Kidney epithelial cell (primary cell): ENCODE data around the gene TMEM184A. TPM values are rescaled to one million over a fixed set of nuclear protein-coding genes. Genes with fewer than 3 reads are reported as not detected.

Experiments
- DNase-seq: peaks from one replicate; pipeline ENCODE4 v3.0.0-alpha.2; 2010; ENCODE audit warnings: low read depth
- H3K27me3 ChIP-seq: 2 replicates; pipeline ENCODE4 v1.6.0; 2011; ENCODE audit warnings: low read length; ENCODE audit not compliant: control insufficient read depth, insufficient read depth
- H3K36me3 ChIP-seq: 2 replicates; pipeline ENCODE4 v1.5.1; 2011; ENCODE audit warnings: low read length; ENCODE audit not compliant: control insufficient read depth, insufficient read depth
- H3K4me3 ChIP-seq: 2 replicates; pipeline ENCODE4 v1.5.1; 2011; ENCODE audit warnings: low read depth, mild to moderate bottlenecking, control low read depth, low read length
- total RNA-seq: library from RNA; depleted of rRNA; stranded (reverse); fragments of >200 nt; gene quantifications from 2 replicates; pipeline ENCODE4 v1.2.3, GENCODE V29; 2015
- TF ChIP-seq, protein P1 (sequence below): IDR thresholded peaks from 2 replicates; pipeline ENCODE4 v1.5.1; 2011; ENCODE audit warnings: mild to moderate bottlenecking, moderate library complexity, low read length, control low read depth, inconsistent platforms; ENCODE audit not compliant: insufficient read depth, poor library complexity, severe bottlenecking

The TMEM184A gene
- total RNA-seq, 1 donor from 2014 or later: 5.7 TPM

DNA sequence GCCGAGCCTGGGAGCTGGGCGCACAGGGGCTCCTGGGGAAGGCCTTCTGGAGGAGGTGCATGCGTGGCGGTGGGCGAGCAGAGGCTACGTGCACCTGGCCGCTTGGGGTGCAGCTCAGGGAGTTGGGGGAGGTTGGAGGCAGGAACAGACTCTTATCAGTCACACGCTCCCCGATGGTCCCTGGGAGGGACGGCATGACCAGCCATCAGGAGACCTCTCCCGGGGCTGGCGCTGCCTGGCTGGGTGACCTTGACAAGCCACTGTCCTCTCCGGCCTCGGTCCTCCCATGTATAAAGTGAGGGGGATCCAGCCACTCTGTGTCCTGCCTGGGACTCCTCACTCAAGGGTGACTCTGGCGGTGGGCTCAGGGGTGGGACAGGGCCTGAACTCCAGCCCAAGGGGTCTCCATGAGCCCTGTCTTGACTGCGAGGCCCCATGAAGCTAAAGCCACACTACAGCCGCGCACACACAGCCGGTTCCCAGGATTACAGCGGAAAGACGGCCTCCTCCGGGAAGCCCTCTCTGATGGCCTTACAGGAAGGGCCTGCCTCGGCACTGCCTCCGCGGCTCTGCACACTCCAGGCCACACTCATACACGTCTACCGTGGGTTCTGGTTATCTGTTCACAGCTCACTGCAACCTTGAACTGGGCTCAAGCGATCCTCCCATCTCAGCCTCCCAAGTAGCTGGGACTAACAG, 2.3 kb downstream of the TMEM184A start:
- Histone ChIP-seq H3K27me3 (no peaks in the 10 kb centered on the region), H3K4me3 (no peak overlapping the region), H3K36me3 (no peaks in the 10 kb centered on the region)
- DNase-seq: no peak
- TF ChIP-seq, protein P1, sequence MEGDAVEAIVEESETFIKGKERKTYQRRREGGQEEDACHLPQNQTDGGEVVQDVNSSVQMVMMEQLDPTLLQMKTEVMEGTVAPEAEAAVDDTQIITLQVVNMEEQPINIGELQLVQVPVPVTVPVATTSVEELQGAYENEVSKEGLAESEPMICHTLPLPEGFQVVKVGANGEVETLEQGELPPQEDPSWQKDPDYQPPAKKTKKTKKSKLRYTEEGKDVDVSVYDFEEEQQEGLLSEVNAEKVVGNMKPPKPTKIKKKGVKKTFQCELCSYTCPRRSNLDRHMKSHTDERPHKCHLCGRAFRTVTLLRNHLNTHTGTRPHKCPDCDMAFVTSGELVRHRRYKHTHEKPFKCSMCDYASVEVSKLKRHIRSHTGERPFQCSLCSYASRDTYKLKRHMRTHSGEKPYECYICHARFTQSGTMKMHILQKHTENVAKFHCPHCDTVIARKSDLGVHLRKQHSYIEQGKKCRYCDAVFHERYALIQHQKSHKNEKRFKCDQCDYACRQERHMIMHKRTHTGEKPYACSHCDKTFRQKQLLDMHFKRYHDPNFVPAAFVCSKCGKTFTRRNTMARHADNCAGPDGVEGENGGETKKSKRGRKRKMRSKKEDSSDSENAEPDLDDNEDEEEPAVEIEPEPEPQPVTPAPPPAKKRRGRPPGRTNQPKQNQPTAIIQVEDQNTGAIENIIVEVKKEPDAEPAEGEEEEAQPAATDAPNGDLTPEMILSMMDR: no peak

DNA sequence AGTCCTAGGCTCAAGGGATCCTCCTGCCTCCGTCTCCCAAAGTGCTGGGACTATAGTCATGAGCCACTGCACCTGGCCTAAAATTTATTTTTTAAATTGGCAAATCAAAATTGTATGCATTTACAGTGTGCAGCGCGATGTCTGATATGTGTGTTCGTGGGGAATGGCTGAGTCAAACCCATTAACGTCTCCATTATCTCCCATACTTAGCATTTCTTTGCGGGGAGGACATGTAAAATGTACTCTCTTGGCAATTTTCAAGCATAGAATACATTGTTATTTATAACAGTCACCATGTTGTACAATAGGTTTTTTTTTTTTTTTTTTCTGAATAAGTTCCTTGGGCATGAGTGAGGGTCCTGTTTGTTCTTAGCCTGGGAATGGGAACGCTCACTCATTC, 3.8 kb downstream of the TMEM184A start:
- TF ChIP-seq, protein P1: no peak
- H3K36me3 ChIP-seq: no peaks in the 10 kb centered on the region
- DNase-seq: no peak
- no peaks in the 10 kb centered on the region for H3K27me3 ChIP-seq
- H3K4me3 ChIP-seq: no peak overlapping the region

DNA sequence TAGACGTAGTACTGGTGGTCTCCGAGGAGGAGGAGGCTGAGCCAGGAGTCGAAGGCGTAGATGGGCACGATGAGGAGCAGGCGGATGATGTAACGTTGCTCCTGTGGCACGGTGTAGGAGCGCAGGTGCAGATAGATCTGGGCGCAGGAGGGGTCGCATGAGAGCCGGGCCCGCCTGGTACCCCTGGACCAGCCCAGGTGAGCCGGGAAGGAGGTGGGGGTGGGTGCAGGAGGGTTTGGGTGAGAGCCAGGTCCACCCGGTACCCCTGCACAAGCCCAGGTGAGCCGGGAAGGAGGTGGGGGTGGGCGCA, 5.2 kb downstream of the TMEM184A start:
- DNase-seq: no peak
- Histone ChIP-seq H3K27me3 (no peaks in the 10 kb centered on the region), H3K36me3 (no peaks in the 10 kb centered on the region), H3K4me3 (no peak overlapping the region)
- TF ChIP-seq, protein P1: no peak

DNA sequence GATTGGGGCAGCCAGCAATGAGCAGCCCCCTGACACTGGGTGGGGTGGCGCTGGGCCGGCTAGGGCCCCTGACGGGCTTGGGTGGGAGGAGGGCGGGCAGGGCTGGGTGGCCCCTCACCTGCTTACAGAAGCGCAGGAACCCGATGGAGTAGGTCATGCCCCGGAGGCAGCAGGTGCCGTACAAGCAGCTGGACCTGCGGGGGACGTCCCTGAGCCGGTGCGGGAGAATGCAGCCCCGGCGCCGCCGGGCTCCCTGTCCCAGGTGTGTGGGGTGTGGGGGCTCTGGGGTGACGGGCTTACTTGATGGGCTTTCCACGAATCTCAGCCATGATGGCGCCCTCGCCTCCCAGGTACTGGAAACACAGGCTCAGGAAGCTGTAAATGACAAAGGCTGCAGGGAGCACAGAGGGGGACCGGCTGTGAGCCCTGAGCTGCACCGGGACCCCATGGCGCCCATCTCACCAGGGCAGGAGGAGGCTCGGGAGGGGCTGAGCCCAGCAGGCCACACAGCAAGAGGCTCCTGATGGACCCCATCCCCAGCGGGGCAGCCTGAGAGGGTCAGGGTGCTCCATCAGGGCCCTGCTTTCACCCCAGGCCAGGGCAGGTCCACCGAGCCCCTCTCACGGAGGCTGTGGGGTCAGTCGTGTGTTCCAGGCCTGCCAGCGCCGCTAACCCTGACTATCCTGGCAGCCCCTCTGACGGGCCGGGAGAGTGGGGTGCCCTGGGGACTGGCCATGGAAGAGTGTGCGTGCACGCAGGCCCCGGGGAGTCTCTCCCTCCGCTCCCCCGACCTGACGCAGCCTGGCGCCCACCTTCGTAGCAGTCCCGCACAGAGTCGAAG, 5.8 kb downstream of the TMEM184A start:
- no peak overlapping the region for H3K4me3 ChIP-seq
- no peaks in the 10 kb centered on the region for H3K27me3 ChIP-seq
- TF ChIP-seq, protein P1: no peak

DNA sequence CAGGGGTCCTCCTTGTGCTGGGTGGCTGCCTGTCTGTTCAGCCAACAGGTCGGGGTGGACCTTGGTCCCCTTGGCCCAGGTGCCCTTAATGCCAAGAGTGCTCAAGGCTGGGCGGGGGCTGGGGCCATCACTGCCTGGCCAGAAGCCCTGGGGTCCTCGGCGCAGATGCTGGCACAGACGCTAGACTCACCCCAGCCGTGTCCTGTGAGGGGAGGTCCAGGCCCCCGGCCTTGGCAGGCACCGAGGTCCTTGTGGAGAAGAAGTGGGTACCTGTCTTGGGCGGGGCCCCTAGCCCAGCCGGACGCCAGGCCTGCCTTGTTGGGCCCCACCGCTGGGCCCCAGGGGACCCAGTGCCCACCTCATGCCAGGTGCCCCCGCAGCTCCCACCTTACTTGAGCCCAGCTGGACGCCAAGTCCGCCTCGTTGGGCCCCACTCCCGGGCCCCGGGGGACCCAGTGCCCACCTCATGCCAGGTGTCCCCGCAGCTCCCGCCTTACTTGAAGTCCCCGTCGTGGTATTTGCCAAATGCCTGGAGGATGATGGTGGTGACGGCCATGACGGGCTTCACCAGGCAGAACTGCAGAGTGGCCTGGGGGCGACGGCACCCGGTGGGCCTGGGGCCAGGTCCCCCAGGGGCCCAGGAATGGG, 6.5 kb downstream of the TMEM184A start:
- Histone ChIP-seq H3K27me3 (no peaks in the 10 kb centered on the region), H3K36me3 (no peaks in the 10 kb centered on the region), H3K4me3 (no peak overlapping the region)
- no peak for DNase-seq
- TF ChIP-seq, protein P1: no peak

More for the DNA sequence above, 5.8 kb downstream of the TMEM184A start:
- H3K36me3 ChIP-seq: no peaks in the 10 kb centered on the region
- DNase-seq: no peak
